Fibroblast of skin of left quadriceps (primary cell): ENCODE results near the gene ENAH.
"Not testable (repeated sequence)": the region's sequence is repeated elsewhere in the genome, so short reads cannot be mapped to it uniquely, and the experiment has no call there.

Experiments used
- DNase-seq, 2 experiments: peaks; one replicate each; pipeline ENCODE4 v3.0.0-alpha.2; 2013; ENCODE audit warnings: low read depth in 2 of 2

ENAH gene

GRCh38 chr1:225652729-225653462 lies at the start of gene ENAH:
Gene ENAH, minus strand, starts transcription at chr1:225653123. Its CDS starts 433 bp downstream, at chr1:225652690.
- DNase-seq, result peak; percentile 72 to 76

GRCh38 chr1:225700889-225701465 lies 48.1 kb upstream of the ENAH start:
- no peak for DNase-seq

GRCh38 chr1:225700164-225700821 lies 47.4 kb upstream of the ENAH start:
- peak; percentile 98 for DNase-seq

GRCh38 chr1:225699336-225699735 lies 46.4 kb upstream of the ENAH start:
- no peak for DNase-seq

- DNase-seq, result not testable (repeated sequence)
Measured at GRCh38 chr1:225698194-225698593, 45.3 kb upstream of the ENAH start.

GRCh38 chr1:225697428-225697827 lies 44.5 kb upstream of the ENAH start:
- DNase-seq, result no peak

GRCh38 chr1:225695578-225696337 lies 42.8 kb upstream of the ENAH start:
- DNase-seq, result no peak

GRCh38 chr1:225694151-225694603 lies 41.3 kb upstream of the ENAH start:
- DNase-seq, result no peak

- not testable (repeated sequence) for DNase-seq
Measured at GRCh38 chr1:225693697-225694096, 40.8 kb upstream of the ENAH start.

GRCh38 chr1:225693085-225693696 lies 40.3 kb upstream of the ENAH start:
- DNase-seq, result no peak

GRCh38 chr1:225692517-225692879 lies 39.6 kb upstream of the ENAH start:
- DNase-seq, result no peak

GRCh38 chr1:225691861-225692516 lies 39.1 kb upstream of the ENAH start:
- DNase-seq, result peak; percentile 91 to 92

GRCh38 chr1:225691377-225691776 lies 38.5 kb upstream of the ENAH start:
- no peak for DNase-seq

- no peak for DNase-seq
Measured at GRCh38 chr1:225689882-225690459, 37.0 kb upstream of the ENAH start.

GRCh38 chr1:225688345-225688744 lies 35.4 kb upstream of the ENAH start:
- DNase-seq, result no peak

- no peak for DNase-seq
Measured at GRCh38 chr1:225685476-225686176, 32.7 kb upstream of the ENAH start.

GRCh38 chr1:225684741-225685140 lies 31.8 kb upstream of the ENAH start:
- DNase-seq, result no peak

- no peak for DNase-seq
Measured at GRCh38 chr1:225681231-225681630, 28.3 kb upstream of the ENAH start.

- no peak for DNase-seq
Measured at GRCh38 chr1:225678545-225678944, 25.6 kb upstream of the ENAH start.
